Stomach (tissue), 4 donors: ENCODE results near the gene IQCE.

Source experiments
- CTCF ChIP-seq, 7 experiments: fragments of 450-650 bp in 4 of 7; fragments of 200-600 bp in 3 of 7; sonication (generic) in 3 of 7; IDR thresholded peaks; one replicate each; pipeline ENCODE4 v1.5.1; 2016 to 2019; ENCODE audit warnings: antibody characterized with exemption in 7 of 7, control low read depth in 2 of 7, mild to moderate bottlenecking in 1 of 7
- EP300 ChIP-seq: sonication (generic); formaldehyde crosslinking; IDR thresholded peaks from one replicate; pipeline ENCODE4 v1.6.1; 2017; ENCODE audit warnings: antibody characterized with exemption
- POLR2A ChIP-seq, 4 donors: fragments of 450-650 bp; IDR thresholded peaks; one replicate each; pipeline ENCODE4 v1.6.1; 2016; ENCODE audit warnings: antibody characterized with exemption in 4 of 4, control low read depth in 2 of 4, mild to moderate bottlenecking in 1 of 4, moderate library complexity in 1 of 4
- POLR2AphosphoS5 ChIP-seq, 3 donors: sonication (generic); formaldehyde crosslinking; IDR thresholded peaks; one replicate each; pipeline ENCODE4 v1.6.1; 2016; ENCODE audit warnings: antibody characterized with exemption in 3 of 3

DNA sequence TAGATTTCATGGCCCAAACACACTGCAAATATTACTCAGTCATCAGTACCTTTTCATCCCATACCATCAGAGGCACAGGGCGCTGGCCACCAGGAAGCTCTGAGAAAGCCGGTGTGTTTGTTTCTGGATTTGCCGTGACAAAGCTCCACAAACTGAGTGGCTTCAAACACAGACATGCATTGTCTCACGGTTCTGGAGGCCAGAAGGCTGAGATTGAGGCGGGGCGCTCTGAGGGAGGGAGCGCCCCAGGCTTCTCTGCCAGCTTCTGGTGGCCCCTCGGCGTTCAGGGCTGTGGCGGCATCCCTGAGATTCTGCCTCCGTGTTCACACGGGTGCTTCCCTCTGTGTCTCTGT lies 69.3 kb downstream of the IQCE start:
- TF ChIP-seq CTCF (IDR thresholded peaks at IDR 0.05) (no peak), EP300 (no peak), POLR2A (IDR thresholded peaks at IDR 0.05) (no peak), POLR2AphosphoS5 (IDR thresholded peaks at IDR 0.05) (no peak)
